B cell (primary cell): ENCODE data around the gene ZNF311.

Experiments used
- CTCF ChIP-seq: fragments of 200-600 bp; IDR thresholded peaks from one replicate; pipeline ENCODE4 v1.8.0; 2022; ENCODE audit warnings: antibody characterized with exemption, mild to moderate bottlenecking
- EZH2 ChIP-seq: IDR thresholded peaks from 2 replicates; pipeline ENCODE4 v1.6.1; 2012; ENCODE audit warnings: borderline replicate concordance, low read depth, mild to moderate bottlenecking, moderate library complexity, low read length; ENCODE audit not compliant: insufficient read depth, poor library complexity, severe bottlenecking

GRCh38 chr6:29035951-29036350, 30.8 kb upstream of the ZNF311 start:
- TF ChIP-seq CTCF (no peak), EZH2 (no peak)
